Activated naive CD8-positive, alpha-beta T cell treated with anti-CD3 and anti-CD28 coated beads, Interleukin-2, amount 10 ng/mL, durations not matched to agents 7 days and 5 days (primary cell): ENCODE results near the gene RANBP1. TPM values are rescaled to one million over a fixed set of nuclear protein-coding genes. Genes with fewer than 3 reads are reported as not detected.

ENCODE experiments used
- ATAC-seq: fragments of 150-1000 bp; cut with Tn5 transposase; one replicate; pipeline ENCODE4 v1.10.0; 2021; ENCODE audit warnings: low read depth, moderate library complexity
- POLR2A ChIA-PET: fragments of 350-600 bp; sonication (Branson Sonifier 250); formaldehyde crosslinking; loops from one replicate; lab custom pipeline; 2021; ENCODE audit warnings: antibody characterized with exemption; lab: Charles Lee
- DNase-seq: peaks from one replicate; pipeline ENCODE4 v3.0.0; 2021
- H3K27ac Mint-ChIP-seq: one replicate; pipeline ENCODE4 v1.8.0; 2022; ENCODE audit warnings: mild to moderate bottlenecking, mixed read lengths
- H3K27me3 Mint-ChIP-seq: one replicate; pipeline ENCODE4 v1.8.0; 2022; ENCODE audit warnings: mild to moderate bottlenecking, moderate library complexity, mixed read lengths
- H3K36me3 Mint-ChIP-seq: one replicate; pipeline ENCODE4 v1.8.0; 2021; ENCODE audit warnings: mild to moderate bottlenecking, mixed read lengths
- H3K4me1 Mint-ChIP-seq: one replicate; pipeline ENCODE4 v1.8.0; 2021; ENCODE audit warnings: mixed read lengths
- H3K4me3 Mint-ChIP-seq: one replicate; pipeline ENCODE4 v1.8.0; 2022; ENCODE audit warnings: mild to moderate bottlenecking, moderate library complexity, mixed read lengths
- H3K9me3 Mint-ChIP-seq: one replicate; pipeline ENCODE4 v1.8.0; 2021; ENCODE audit warnings: mixed read lengths
- total RNA-seq, 2 experiments: library from RNA; stranded (reverse); gene quantifications; one replicate each; pipeline ENCODE4 v1.2.3, GENCODE V29; 2021

Gene RANBP1
- total RNA-seq, 2 experiments from 2014 or later: 190 to 203 TPM

DNA sequence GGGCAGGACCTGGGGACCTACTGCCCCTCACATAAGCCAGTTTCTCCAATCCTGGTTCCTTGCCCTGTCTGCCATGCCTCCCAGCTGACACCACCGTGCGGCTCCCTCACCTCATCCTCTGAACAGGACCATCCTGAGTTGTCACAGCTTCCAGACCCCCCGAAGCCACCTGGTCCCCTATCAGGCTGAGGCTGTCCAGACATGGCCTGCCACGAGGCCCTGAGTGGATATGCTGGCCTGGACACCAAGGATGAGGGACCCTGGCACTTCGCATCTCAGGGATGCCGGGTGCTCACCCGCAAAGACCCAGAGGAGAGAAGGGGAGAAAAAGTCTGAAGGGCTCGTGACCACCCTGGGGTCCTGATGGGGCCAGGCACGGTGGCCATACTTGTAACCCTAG is 50.8 kb downstream of the RANBP1 start:
- Mint-ChIP-seq H3K27me3 (no peaks in the 10 kb centered on the region), H3K4me3 (no peak overlapping the region), H3K9me3 (peaks cover 3% of the 10 kb centered on the region), H3K4me1 (no peaks in the 10 kb centered on the region), H3K27ac (no peak overlapping the region), H3K36me3 (no peaks in the 10 kb centered on the region)
- POLR2A ChIA-PET: no interaction called here
- DNase-seq (no peak), ATAC-seq (no peak)

DNA sequence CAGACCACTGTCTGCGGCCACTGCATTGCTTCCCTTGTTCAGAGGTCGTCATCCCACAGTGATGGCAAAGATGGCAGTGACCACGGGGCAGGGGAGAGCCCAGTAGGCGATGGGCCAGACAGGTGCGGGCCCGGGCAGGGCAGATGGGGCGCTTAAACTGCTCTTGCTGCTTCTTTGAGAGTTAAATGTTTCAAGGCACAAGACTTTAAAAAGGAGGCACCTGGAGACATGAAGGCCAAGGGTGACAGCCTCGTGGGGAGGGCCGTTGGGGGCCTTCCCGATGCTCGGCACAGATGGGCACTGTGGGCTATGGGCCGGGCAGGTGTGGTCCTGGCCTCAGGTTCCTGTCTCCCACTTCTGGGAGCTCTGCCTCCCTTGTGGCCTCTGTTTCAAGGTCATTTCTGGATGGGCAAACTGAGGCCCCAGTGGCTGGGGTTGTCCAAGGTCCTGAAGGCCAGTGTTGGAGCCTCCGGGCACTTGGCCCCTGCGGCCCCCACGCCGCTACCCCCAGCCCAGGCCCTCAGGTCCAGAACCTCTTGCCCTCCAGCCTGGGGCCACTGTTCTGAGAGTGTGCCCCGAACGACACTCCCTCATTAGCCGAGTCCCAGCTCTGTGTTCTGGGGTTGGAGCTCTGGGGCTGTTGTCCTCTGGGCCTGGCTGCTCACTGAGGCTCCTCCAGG is 51.9 kb downstream of the RANBP1 start:
- Mint-ChIP-seq H3K36me3 (no peaks in the 10 kb centered on the region), H3K27me3 (no peaks in the 10 kb centered on the region), H3K4me3 (no peak overlapping the region), H3K9me3 (peaks cover 3% of the 10 kb centered on the region), H3K4me1 (no peaks in the 10 kb centered on the region), H3K27ac (no peak overlapping the region)
- DNase-seq: no peak
- POLR2A ChIA-PET: no interaction called here
- no peak for ATAC-seq

DNA sequence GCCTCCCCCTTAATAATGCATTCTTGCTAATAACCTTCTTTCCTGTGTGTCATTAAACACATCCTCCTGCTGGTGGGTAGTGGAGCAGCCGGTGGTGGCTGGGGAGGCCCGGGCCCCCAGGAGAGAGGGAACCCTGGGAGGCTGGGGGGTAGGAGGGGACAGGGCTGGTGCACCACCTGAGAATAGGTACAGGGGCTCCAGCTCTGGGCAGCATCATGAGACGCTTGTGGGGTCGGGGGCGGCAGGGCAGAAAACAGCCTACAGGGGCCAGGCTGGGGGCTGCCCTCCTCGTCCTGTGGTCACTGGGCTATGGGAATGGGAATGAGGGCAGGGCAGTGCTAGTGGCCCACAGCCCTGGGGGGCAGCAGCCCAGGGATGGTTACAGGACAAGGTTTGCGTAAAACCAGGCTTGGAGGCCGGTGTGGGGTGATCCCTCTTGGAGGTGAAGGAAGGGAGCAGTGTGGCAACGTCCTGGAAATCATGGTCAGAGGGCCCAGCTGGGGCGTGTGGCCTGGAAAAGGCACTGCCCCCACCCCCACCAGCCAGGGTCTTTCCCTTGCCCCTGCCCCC is 53.4 kb downstream of the RANBP1 start:
- DNase-seq: no peak
- ATAC-seq: no peak
- Mint-ChIP-seq H3K27ac (no peak overlapping the region), H3K4me3 (no peak overlapping the region), H3K4me1 (no peaks in the 10 kb centered on the region), H3K9me3 (peaks cover 1% of the 10 kb centered on the region), H3K36me3 (no peaks in the 10 kb centered on the region), H3K27me3 (no peaks in the 10 kb centered on the region)
- POLR2A ChIA-PET: no interaction called here

DNA sequence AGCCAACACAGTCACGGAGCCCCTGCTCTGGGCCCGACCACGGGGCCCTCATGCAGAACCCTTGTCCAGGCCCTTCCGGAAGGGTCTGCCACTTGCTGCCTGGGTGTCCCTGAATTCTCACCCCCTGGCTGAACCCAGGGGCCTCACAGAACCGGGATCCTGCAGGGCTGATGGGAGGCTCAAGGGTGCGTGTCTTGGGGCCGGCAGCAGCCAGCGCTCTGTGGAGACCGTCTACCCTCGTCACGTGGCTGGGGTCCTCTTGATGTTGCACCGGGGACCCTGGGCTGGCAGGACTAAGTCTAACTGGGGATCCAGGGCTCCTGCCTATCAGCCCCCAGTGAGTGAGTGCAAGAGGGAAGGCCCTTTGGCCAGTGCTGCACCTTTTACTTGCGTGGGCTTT is 54.3 kb downstream of the RANBP1 start:
- no peak overlapping the region for H3K4me3 Mint-ChIP-seq
- DNase-seq (no peak), ATAC-seq (no peak)
- no peaks in the 10 kb centered on the region for H3K27me3 Mint-ChIP-seq
- POLR2A ChIA-PET: no interaction called here
- no peaks in the 10 kb centered on the region for H3K4me1 Mint-ChIP-seq
- no peaks in the 10 kb centered on the region for H3K9me3 Mint-ChIP-seq
- no peak overlapping the region for H3K27ac Mint-ChIP-seq
- H3K36me3 Mint-ChIP-seq: no peaks in the 10 kb centered on the region

DNA sequence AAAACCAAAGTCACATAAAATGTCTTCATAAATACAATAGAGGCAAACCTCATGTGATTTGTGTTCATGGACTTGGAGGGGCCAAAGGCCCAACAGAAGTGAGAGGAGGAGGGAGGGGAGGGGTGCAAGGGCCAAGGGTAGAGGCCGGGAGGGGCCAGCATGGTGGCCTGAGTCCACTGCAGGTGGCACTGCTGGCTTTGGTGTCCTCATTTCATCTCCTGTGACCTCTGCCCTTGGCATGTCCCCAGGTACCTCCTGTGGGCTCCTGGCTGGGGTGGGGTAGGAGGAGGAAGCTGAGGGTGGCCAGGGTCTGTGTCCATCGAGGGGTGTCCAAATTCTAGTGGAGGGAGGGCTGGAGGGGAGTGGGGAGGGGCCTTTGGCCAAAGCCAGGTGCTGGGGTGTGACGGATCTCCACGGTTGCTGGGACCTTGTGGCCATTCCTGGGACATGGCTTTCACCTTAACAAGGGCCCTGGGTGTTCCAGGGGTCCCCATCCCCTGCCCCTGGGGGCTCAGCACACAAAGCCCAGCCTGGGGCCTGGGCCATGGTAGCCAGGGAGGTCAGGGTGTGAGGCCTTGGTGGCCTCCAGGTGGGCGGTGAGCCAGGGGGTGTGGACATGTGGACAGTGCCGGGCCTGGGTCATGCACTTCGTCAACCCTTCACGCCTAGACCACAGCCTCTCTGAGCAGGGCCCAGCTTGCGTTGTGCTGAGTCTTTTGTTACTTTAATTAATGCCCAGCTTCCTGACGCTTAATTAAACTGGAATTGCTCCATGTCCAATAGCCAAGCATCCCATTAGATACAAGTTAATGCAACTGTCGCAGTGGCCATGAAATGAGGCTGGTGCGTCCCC is 55.6 kb downstream of the RANBP1 start:
- no peak overlapping the region for H3K27ac Mint-ChIP-seq
- H3K9me3 Mint-ChIP-seq: no peaks in the 10 kb centered on the region
- H3K4me1 Mint-ChIP-seq: no peaks in the 10 kb centered on the region
- POLR2A ChIA-PET: no interaction called here
- no peak for ATAC-seq
- H3K36me3 Mint-ChIP-seq: no peaks in the 10 kb centered on the region
- no peak for DNase-seq
- no peak overlapping the region for H3K4me3 Mint-ChIP-seq
- no peaks in the 10 kb centered on the region for H3K27me3 Mint-ChIP-seq

DNA sequence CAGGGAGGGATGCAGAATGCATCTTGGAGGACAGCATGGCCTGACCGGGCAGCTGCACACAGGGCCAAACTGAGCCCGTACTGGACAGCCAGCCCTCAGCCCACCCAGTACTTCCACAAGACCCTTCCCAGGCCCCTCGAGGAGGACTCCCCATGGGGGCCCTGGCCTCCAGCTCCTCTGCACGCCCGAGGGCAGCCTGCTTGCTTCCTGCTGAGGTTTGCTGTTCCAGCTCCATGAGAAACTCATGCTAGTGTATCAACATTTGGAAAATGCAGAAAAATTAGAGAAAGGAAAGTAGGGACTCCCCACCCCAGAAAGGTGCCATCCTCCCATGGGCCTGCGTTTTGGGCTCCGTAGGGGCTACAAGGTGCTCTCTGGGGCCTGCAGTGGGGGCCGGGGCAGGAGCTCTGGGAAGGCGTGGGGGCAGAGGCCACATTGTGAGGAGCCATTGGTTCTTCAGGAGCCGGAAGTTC is 56.3 kb downstream of the RANBP1 start:
- Mint-ChIP-seq H3K36me3 (no peaks in the 10 kb centered on the region), H3K27me3 (no peaks in the 10 kb centered on the region), H3K27ac (no peak overlapping the region), H3K4me3 (no peak overlapping the region), H3K4me1 (no peaks in the 10 kb centered on the region), H3K9me3 (no peaks in the 10 kb centered on the region)
- no peak for ATAC-seq
- POLR2A ChIA-PET: no interaction called here
- no peak for DNase-seq

DNA sequence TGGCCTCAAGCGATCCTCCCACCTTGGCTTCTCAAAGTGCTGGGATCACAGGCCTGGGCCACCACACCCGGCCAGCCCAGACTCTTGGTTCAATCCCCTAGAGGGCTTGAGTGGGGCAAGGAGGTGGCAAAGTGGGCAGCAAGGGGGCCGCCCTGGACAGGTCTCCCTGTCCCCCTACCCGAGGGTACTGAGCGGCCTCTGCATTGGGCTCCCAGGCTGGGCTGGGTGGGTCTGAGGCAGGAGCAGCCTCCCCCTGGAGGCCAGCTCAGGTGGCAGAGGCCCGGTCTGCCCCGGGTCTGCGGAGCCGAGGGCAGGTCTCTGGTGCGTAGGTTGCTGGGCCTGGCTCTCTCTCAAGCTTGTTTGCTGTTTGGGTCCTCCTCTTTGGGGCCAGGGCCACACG is 57.3 kb downstream of the RANBP1 start:
- POLR2A ChIA-PET: no interaction called here
- Mint-ChIP-seq H3K36me3 (no peaks in the 10 kb centered on the region), H3K4me1 (no peaks in the 10 kb centered on the region), H3K4me3 (no peak overlapping the region), H3K27ac (no peak overlapping the region), H3K9me3 (no peaks in the 10 kb centered on the region), H3K27me3 (no peaks in the 10 kb centered on the region)
- ATAC-seq: no peak
- no peak for DNase-seq

DNA sequence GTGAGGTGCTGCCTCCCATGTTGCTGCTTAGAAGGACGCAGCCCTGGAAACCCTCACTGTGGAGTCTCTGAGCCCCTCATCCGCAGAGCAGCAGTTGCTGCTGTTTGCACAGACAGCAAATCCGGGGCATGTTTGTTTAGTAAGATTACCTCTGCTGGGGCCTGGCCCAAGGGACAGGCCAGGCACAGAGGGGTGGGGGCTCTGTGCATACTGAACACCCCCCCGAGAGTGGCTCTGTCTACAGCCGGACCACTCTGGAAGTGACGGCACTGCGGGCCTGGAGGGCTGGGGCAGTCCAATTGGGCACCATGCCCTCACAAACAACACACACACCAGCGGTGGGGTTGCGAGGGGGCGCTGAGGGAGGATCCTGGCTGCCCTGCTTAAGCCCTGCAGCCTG is 57.9 kb downstream of the RANBP1 start:
- Mint-ChIP-seq H3K4me3 (no peak overlapping the region), H3K27me3 (no peaks in the 10 kb centered on the region), H3K27ac (no peak overlapping the region), H3K36me3 (no peaks in the 10 kb centered on the region), H3K4me1 (no peaks in the 10 kb centered on the region), H3K9me3 (no peaks in the 10 kb centered on the region)
- DNase-seq (no peak), ATAC-seq (no peak)
- POLR2A ChIA-PET: no interaction called here

DNA sequence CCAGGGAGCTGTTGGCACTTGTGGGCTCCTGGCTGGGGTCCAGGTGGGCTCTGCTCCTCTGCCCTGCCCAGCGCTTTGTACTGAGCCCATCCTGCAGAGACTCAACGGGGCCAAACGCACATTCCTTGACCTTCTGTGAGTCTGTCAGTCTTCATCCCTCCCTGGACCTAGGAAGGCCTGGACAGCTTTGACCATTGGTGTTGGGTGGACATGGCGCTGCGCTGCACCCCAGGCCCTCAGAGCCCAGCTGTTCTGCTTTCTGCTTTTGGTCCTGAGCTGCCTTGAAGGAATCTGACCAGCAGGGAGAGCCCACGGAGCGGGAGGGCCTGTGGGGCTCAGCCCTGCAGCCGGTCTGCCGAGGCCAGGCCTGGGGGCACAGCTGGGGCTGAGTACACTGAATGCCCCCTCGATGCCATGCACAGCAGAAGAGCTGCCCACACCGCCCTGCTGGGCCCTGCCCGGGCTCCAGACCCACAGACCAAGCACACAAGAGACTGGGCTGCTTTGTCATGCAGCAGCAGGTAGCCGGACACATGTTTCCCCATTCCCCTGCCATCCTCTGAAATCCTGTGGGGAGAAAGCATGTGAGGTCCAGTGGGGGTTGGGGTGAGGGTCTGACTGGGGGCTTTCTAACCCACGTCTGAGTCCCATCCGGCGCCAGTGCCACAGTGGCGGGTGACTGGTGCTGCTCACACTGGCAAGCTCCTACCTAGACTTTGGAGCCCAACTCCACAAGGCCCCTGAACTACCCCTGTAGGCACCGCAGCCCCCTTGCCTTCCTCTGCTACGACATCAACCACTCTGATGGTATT is 59.1 kb downstream of the RANBP1 start:
- H3K27me3 Mint-ChIP-seq: no peaks in the 10 kb centered on the region
- no peak for ATAC-seq
- no peaks in the 10 kb centered on the region for H3K4me1 Mint-ChIP-seq
- no peak overlapping the region for H3K27ac Mint-ChIP-seq
- H3K36me3 Mint-ChIP-seq: no peaks in the 10 kb centered on the region
- POLR2A ChIA-PET: no interaction called here
- H3K9me3 Mint-ChIP-seq: no peaks in the 10 kb centered on the region
- no peak for DNase-seq
- H3K4me3 Mint-ChIP-seq: no peak overlapping the region

DNA sequence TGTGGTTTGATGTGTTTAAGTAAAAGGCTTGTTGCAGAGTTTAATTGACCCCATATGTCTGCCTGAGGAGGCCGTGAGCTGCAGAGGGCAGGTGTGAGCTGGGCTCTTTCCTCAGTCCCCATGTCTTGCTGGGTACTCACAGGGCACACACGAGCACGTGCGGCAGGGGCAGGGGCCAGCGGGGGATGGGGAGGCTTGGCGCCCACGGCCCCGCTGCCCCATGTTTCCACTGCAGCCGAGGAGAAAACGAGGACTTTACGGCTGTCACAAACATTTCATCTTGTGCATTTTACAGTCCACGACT is 59.6 kb downstream of the RANBP1 start:
- Mint-ChIP-seq H3K9me3 (no peaks in the 10 kb centered on the region), H3K4me3 (no peak overlapping the region), H3K4me1 (no peaks in the 10 kb centered on the region), H3K27me3 (no peaks in the 10 kb centered on the region), H3K36me3 (no peaks in the 10 kb centered on the region), H3K27ac (no peak overlapping the region)
- POLR2A ChIA-PET: no interaction called here
- ATAC-seq (no peak), DNase-seq (no peak)

DNA sequence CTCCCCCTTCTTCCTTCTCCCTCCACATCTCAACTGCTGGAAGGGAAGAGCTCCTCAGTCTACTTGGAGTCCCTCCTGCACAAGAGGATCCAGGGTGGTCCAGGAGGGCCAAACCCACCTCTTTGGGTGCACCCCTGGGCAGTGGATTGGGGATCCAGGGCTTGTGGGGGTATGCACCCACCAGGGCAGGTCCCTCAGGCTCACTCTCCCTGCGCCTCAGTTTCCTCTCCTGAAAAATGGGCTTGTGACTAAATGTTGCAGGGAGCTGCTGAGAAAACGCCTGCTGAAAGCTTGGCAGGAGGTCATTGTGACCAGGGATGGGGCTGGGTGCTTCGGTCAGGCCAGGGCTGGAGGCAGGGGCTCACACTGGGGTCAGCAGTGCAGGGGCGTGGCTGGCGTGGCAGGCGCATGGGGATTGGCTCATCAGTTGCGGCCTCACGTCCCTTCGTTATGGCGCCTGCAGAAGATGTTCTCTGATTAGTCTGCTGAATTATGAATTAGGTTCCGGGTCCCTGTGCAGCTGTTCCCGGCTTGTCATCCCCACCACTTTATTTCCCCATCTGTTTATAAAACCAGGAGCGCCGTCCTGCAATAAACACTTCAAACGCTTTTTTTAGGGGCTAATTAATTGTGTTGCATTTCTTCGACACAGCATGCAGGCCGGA is 60.6 kb downstream of the RANBP1 start:
- Mint-ChIP-seq H3K9me3 (no peaks in the 10 kb centered on the region), H3K4me3 (no peak overlapping the region), H3K27me3 (no peaks in the 10 kb centered on the region), H3K27ac (no peak overlapping the region), H3K4me1 (no peaks in the 10 kb centered on the region), H3K36me3 (no peaks in the 10 kb centered on the region)
- POLR2A ChIA-PET: no interaction called here
- DNase-seq: no peak
- no peak for ATAC-seq
